GM18861 (cell line): ENCODE results near the gene SNED1.

Experiments used
- ATAC-seq: cut with Tn5 transposase; IDR thresholded peaks from one replicate; pipeline ENCODE4 v1.9.1; 2021; ENCODE audit not compliant: unreplicated experiment

SNED1 gene

GRCh38 chr2:240959941-240960308 is 38.5 kb upstream of the SNED1 start:
- no peak for ATAC-seq

DNA sequence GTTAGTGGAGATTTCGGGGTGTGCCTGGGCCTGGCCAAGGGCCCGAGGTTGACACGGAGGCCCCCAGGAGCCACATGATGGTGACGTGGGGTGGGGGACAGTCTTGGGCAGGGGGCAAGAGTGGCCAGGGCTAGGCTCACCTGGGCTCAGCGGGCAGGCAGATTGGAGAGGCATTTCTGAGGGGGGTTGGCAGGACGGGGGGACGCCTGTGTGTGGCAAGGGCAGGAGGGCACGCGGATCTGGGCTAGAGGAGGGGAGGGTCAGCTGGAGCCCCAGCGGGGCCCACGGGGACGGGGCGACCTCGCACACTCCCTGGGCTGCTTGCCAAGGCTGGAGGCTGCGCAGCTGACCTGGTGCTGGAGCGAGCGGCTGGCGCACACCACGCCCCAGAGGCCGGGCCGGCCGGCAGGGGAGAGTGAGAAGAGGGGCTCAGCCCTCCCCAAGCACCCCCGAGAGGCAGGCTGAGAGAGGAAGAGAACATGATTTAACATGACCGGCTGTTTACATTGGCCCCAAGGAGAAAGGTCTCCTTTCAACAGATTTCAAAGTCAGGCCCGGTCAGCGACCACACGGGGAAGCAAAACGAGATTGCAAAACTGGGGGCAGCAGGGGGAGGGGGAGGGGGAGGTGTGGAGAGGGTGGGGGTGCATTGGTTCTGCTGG is 38.0 kb upstream of the SNED1 start:
- ATAC-seq, result no peak

DNA sequence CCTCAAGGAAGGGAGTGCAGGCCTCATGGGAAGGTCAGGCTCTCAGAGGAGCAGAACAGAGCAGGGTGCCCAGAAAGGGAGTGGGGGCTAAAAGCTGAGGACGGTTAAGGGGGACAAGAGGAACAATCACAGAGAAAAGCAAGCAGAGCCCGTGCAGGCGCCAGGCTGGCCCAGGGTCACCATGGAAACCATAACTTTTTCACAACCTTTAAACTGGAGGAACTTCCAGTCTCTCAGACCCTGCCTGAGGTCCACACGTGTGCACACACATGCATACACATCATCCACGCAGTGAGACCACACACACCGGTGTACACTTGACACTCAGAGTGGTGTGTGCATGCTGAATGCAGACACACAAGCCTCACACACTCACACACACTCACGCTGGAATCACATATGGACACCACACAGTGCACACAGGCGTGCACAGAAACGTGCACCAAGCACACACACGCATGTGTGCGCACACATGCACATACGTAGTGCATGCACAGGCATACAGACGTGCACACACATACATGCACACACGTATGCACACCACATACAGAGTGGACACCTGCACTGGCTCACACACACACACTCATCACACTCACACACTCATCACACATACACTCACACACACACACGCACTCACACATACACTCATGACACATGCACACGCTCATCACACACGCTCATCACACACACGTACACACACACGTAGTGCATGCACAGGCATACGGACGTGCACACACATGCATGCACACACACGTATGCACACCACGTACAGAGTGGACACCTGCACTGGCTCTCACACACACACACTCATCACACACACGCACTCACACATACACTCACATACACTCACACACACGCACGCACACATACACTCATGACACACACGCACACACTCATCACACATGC is 37.2 kb upstream of the SNED1 start:
- ATAC-seq, result no peak

DNA sequence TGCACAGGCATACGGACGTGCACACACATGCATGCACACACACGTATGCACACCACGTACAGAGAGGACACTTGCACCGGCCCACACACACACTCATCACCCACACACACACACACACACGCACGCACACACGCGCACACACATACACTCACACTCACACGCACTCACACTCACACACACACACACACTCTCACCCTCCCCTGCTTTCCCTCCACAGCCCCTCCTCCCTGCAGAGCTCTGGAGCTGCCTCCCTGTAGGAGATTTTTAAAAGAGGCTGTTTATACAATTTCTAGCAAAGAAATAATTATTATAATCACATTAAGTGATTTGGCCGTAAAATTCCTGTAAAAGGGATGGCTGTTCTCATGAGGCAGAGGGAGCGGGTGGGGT is 36.5 kb upstream of the SNED1 start:
- no peak for ATAC-seq

DNA sequence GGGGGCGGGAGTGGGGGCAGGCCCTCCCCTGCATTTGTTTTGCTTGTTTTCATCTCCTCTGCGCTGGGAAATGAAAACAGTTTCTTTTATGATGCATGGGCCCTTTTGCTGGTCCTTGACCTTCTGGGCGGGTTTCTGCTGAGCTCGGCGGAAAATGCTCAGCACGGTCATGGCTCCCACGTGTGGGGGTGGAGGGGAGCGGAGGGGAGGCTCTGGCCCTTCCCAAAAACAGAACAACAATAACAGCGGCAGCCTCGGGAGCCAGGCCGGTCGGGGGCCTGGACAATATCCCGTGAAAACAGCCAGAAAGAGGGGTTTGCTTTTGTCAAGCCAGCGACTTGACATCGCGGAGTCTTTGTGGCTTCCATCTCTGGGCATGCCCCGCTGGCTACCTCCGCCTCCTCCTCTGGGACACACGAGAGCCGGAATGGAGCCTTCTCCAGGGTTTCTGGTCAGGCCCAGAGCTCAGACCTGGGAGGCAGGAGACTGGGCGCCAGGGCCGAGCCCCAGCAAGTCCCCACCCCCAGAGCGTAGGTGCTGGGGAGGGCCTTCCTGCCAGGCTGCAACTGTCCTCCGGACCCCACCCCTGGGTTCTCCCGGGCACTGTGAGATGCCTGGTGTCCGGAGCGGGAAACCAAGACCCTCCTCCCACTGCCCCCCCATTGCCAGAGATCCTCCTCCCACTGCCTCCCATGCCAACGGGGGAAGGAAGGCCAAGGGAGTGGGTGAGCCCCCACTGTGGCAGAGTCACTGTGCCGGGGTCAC is 35.9 kb upstream of the SNED1 start:
- no peak for ATAC-seq

GRCh38 chr2:240963065-240963867 is 35.2 kb upstream of the SNED1 start:
- ATAC-seq, result no peak

- ATAC-seq, result no peak
Observed at GRCh38 chr2:240963868-240964703, 34.3 kb upstream of the SNED1 start.

- no peak for ATAC-seq
Observed at GRCh38 chr2:240964704-240965295, 33.6 kb upstream of the SNED1 start.

GRCh38 chr2:240965296-240965904 is 33.0 kb upstream of the SNED1 start:
- ATAC-seq, result no peak

GRCh38 chr2:240965905-240966456 is 32.4 kb upstream of the SNED1 start:
- ATAC-seq, result no peak

- no peak for ATAC-seq
Observed at GRCh38 chr2:240966457-240966905, 31.9 kb upstream of the SNED1 start.

- no peak for ATAC-seq
Observed at GRCh38 chr2:240966906-240967680, 31.3 kb upstream of the SNED1 start.

DNA sequence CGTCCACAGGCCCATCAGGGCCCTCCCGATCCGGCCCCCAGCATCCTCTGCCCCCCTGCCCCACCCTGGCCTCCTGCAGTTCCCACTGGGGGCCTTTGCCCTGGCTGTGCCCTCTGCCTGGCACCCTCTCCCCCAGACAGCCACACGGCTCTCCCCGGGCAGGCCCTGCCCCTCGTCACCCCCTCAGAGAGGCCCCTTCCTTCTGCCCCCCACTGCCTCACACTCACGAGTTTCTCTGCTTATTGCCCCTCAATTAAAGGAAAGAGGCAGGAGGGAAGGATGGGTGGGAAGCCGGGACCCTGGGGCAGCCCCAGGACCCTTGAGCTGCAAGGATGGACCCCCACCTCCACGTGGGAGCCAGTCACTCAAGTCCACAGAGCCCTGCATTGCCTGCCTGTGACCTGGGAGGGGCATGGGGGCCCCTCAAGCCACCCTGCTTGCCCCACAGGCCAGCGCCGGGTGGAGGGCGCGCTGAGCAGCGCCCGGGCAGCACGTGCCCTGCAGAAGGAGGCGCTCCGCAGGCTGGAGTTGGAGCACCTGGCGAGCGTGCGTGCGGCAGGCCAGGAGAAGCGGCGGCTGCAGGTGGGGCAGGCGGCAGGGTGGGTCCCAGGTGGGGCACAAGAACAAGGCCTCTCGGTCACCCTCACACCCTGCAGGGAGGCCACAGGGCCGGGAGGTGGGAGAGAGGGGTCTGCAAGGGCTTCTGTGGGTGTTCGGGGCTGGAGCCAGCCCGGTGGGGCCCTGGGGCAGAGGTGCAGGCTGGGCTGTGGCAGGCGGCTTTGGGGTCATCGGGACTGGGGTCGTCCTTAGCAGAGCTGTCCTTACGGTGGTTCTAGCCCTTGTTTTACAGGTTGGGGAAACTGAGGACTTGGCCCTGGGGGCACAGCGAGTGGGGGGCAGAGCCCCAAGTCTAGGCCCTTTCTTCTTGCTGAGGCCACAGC is 30.5 kb upstream of the SNED1 start:
- ATAC-seq, result no peak

DNA sequence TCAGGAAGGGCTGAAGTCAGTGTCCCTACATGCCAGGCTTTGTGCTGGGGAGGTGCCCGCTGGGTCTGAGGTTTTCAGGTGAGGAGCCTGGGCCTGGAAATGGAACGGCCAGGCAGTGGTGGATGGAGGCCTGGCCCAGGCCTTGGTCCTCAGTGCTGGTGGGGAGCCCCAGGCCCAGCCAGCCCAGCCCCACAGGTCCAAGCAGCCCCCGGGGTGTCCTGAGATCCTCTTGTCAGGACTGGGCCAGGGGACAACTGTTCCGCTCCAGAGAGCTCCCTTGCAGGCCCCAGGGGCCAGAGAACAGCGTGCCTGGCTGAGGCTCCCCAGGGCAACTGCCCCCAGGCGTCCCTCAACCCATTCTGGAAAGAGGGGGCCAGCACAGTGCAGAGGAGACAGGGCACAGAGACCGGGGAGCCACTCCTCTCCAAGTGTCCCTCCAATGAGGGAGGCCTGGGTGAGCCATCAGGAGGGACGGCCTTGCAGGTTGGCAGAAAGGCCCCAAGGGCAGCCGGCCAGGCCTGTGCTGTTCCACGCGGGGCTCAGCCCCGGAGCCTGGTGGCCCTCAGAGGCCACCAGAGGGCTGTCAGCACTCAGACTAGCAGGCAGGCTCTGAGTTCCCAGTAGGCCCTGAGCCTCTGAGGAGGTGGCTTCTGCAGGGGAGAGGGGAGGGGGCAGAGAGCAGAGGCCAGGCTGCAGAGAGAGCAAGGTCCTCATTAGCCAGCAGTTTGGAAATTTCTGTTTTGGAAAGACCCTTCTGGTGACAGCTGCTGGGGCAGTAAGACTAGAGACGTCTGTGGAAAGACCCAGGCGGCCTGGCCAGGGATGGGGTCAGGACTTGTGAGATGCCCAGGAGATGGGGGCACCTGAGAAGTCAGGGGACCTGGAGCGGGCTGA is 29.4 kb upstream of the SNED1 start:
- no peak for ATAC-seq

DNA sequence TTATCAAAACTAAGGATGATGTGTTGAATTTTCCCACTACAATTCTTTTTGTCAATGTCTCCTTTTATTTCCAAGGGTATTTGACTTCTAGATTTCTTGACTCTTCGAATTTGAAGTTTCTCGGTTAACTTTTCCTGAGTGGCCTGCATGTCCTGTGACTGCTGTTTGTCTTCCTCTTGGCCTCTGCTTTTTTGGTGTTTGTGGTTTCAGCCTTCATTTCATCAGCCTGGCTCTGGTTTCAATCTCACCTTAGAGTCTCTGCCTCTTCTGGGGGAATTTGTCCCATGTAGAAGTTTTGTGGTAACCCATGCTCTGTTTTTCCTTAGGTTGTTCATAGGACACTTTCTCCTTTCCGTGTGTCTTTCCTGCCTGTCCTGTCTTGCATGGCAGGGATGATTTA is 28.3 kb upstream of the SNED1 start:
- no peak for ATAC-seq

DNA sequence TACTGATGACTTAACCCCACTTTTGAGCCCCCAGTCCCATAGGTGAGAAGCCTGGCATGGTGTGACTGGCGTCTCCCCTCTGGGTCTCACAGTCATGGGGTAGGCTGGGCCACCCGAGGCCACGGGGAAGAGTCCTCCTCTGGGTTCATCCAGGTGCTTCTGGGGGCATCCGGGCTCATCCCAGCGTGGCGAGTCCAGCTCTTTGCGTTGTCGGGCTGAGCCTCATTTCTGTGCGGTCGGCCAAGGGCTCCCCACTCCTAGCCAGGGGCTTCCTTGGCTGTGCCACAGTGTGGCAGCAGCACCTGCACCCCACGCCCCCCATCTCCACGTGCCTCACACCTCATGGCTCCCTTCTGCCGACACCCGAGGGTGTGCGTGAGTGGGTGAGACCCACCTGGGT is 27.6 kb upstream of the SNED1 start:
- ATAC-seq, result no peak
